Coronary artery (tissue), 2 donors: ENCODE data around the gene NACC2.

Experiments
- DNase-seq: peaks from one replicate; pipeline ENCODE4 v3.0.0-alpha.2; 2017; ENCODE audit warnings: low spot score
- H3K27ac ChIP-seq, 2 donors: fragments of 200-600 bp; sonication (generic); one replicate each; pipeline ENCODE4 v1.5.1; 2016 to 2019
- H3K4me3 ChIP-seq: fragments of 200-600 bp; sonication (generic); 2 replicates; pipeline ENCODE4 v1.5.1; 2016; ENCODE audit warnings: mild to moderate bottlenecking, moderate library complexity
- TF ChIP-seq, protein P1 (sequence below): fragments of 200-600 bp; sonication (generic); IDR thresholded peaks from one replicate; pipeline ENCODE4 v1.5.1; 2019; ENCODE audit warnings: antibody characterized with exemption

The NACC2 gene

DNA sequence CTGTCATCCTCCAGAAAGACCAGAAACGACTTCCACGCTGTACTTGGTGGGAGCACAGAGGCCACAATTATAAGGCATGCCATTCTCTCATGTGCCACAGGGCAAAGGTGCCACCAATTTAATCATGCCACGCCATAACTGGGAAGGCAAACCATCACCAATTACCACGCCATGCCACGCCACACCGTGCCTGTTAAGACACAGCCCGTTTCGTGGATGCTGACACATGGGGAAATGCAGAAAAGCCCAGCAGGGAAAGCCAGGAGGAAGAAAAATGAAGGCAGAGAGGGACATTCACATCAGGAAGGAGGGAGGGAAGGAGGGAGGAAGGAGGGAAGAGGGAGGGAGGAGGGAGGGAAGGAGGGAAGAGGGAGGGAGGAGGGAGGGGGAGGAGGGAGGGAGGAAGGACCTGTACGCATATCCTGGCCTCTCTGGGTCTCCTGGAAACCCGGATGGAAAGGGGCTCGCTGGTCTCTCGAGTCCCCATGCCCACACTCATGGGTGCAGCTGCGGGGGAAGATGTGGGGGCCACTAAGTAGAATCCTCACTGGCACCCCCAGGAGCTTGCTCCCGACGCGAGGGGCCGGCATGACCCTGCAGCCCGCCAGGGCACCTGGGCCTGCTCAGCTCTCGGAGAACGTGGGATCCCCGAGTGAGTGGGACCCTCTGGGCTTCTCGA, 72.2 kb downstream of the NACC2 start:
- H3K4me3 ChIP-seq: no peak overlapping the region
- no peak overlapping the region for H3K27ac ChIP-seq
- TF ChIP-seq, protein P1, sequence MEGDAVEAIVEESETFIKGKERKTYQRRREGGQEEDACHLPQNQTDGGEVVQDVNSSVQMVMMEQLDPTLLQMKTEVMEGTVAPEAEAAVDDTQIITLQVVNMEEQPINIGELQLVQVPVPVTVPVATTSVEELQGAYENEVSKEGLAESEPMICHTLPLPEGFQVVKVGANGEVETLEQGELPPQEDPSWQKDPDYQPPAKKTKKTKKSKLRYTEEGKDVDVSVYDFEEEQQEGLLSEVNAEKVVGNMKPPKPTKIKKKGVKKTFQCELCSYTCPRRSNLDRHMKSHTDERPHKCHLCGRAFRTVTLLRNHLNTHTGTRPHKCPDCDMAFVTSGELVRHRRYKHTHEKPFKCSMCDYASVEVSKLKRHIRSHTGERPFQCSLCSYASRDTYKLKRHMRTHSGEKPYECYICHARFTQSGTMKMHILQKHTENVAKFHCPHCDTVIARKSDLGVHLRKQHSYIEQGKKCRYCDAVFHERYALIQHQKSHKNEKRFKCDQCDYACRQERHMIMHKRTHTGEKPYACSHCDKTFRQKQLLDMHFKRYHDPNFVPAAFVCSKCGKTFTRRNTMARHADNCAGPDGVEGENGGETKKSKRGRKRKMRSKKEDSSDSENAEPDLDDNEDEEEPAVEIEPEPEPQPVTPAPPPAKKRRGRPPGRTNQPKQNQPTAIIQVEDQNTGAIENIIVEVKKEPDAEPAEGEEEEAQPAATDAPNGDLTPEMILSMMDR: no peak
- DNase-seq: no peak

DNA sequence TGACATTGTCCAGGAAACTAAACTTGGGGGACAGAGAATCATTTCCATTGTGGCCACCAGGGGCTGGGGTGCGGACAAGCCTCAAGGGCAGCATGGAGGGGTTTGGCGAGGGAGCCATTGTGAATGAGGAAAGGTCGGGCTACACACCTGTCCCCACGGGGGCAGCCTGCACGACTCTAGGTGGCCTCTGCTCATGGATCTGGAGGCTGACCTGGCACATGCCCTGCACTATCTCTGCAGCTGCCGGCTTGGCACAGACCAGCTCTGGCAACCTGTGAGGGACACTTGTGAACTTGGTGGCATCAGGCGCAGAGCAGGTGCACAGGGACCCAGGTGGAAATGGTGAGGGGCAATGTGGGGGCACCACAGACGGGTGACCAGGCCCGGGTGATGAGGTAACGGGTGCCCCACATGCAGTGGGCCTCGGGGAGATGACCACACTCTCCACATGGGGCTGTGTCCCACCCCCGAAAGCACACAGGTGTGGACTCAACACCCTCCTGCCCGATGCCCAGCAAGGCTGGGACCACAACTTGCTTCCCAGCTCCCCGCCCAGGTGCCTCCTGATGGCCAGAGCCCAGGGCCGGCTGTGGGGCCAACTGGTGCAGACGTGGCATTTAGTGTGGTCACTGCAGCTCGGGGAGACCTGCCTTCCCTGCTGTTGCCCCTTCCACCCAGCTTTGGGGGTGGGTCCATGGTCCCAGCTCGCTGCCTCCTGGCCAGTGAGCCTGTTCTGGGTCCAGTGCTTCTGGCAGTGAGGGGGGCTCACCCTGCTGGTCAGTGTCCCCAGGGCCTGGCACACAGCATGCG, 73.0 kb downstream of the NACC2 start:
- no peak for DNase-seq
- H3K4me3 ChIP-seq: no peak overlapping the region
- TF ChIP-seq, protein P1: no peak
- H3K27ac ChIP-seq: no peak overlapping the region

DNA sequence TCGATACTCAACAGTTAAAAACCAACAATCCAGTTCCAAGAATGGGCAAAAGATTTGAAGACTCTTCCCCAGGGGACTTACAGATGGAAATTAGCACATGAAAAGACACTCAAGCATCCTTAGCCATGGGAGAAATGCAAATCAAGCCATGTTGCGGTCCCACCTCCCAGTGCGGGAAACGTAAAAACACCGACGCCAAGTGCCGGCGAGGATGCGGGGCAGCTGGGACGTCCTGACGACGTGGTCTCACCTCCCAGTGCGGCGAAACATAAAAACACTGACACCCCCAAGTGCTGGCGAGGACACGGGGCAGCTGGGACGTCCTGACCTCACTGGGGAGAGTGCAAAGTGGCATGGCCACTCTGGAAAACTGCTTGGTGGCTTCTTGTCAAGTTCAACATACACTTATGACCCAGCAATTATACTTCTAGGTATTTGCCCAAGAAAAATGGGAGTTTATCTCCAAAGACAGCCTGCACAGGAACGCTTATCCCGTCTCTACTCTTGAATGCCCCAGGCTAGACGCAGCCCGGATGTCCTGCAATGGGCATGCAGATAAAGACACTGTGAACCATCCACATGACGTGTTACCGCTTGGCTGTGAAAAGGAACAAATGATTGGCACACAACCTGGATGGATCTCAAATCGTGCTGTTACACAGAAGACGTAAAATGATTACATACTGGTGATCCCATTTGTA, 73.8 kb downstream of the NACC2 start:
- DNase-seq: no peak

DNA sequence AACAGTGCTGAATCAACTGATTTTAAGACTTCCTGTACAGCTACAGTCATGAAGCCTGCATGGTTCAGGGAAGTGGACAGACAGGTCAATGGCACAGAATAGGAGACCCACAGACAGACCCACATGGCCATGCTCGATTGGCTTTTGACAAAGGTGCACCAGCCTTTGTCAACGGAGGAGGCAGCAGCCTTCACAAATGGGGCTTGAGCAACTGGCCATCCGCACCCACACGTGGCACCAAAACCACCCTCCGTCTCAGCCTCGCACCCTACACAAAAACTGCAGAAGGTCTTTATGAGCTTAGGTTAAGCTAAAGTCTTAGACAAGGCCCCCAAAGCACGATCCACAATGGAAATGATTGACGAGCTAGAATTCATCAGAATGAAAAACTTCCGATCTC, 74.4 kb downstream of the NACC2 start:
- DNase-seq: no peak
- no peak overlapping the region for H3K4me3 ChIP-seq
- TF ChIP-seq, protein P1: no peak
- H3K27ac ChIP-seq: no peak overlapping the region

More for the DNA sequence above, 73.8 kb downstream of the NACC2 start:
- Histone ChIP-seq H3K27ac (no peak overlapping the region), H3K4me3 (no peak overlapping the region)
- TF ChIP-seq, protein P1: no peak

DNA sequence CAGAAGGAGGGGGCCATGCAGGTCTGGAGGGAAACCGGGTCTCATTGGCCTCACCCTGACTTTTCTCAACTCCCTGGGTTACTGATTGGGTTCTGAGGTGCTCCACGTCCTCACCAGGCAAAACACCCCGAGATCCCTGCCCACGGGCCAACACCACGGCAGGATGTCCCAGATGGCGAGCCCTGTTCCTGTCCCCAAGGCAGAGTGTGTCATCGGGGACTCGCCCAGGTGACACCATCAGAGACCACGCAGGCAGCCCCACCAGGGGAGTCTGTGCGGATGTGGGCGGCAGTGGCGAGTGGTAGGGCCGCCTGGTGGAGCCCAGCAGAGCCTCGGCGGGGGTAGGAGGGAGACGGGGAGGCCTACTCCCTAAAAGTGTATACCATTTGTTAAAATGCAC, 74.9 kb downstream of the NACC2 start:
- Histone ChIP-seq H3K27ac (no peak overlapping the region), H3K4me3 (no peak overlapping the region)
- TF ChIP-seq, protein P1: no peak
- DNase-seq: no peak

DNA sequence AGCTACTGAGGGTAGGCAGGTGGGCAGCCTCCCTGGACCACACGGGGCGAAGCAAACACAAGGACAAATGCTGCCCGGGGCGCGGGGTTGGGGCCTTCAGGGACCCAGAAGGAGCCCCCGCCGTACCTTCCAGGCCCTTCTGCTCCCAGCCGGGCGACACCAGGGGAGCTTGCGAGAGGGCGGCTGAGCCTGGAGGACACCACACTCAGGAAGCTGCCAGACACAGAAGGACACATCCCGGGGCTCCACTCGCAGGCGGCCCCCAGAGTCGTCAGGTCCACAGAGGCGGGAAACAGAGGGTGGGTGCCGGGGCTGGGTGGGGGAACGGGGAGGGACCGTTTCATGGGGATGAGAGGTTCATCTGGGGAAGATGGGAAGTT, 75.4 kb downstream of the NACC2 start:
- TF ChIP-seq, protein P1: no peak
- Histone ChIP-seq H3K27ac (no peak overlapping the region), H3K4me3 (no peak overlapping the region)
- no peak for DNase-seq
